ENCODE data around the gene CELF3. TPM values are rescaled to one million over a fixed set of nuclear protein-coding genes. Genes with fewer than 3 reads are reported as not detected.

Gene CELF3
- total RNA-seq, result under 0.01 TPM

DNA sequence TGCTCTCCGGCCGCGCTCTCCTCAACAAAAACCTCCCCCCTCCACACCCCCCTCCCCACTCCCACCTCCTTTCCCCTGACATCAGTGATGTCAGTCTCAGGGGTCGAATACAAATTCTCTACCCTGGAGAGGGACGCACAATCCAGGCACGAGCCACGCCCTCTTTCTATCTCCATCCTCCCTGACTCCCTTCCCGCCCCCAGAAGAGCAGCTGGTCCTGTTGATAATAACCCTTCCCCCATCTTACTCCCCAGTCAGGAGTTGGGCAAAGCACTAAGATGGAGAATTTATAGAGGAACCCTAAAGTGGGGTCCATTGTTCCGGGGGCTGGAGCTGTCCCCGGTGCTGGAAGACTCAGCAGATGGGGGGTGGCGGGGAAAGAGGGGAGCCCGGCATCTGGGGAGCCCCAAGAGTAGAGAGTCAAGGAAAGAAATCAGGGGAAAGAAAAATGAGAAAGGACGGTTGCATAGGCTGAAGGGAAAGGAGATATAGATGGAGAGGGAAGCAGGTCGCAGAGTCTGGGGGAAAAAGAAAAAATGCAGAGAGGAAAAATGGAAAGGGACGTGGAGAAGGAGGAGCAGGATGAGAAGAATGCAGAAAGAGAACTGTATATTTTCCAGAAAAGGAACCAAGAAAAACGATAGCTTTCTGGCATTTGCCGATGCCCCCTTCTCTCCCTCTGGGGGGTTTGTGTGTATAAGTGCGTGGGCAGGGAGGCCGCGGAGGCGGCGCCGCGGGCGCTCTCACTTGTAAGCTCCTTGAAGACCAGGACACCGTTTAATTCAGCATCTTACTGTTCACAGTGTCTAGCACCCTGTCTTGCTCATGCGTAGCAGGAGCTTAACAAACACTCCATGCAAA is at the start of gene CELF3:
Gene CELF3, minus strand, starts transcription at position 33 of the 861 bp plus-strand sequence. CDS start 783 bp downstream, outside the sequence.
- Histone ChIP-seq H3K4me1 (ENCODE audit: control insufficient read depth in 3 of 3, insufficient read depth in 3 of 3, low read length in 3 of 3) (peaks cover 13 to 19% (median 19%) of the 10 kb centered on the region in 3 donors), H3K36me3 (ENCODE audit: control insufficient read depth in 3 of 3, insufficient read depth in 3 of 3, low read length in 3 of 3) (no peaks in the 10 kb centered on the region), H3K9me3 (ENCODE audit: control insufficient read depth in 3 of 3, low read length in 3 of 3) (no peaks in the 10 kb centered on the region), H3K27ac (ENCODE audit: low read depth, low read length) (no peak within 1 kb of the TSS), H3K9ac (ENCODE audit: low read depth in 1 of 3, low read length in 3 of 3) (no peak within 1 kb of the TSS), H3K4me3 (ENCODE audit: low read length in 3 of 3) (peak within 1 kb of the TSS in 1 of 3 donors; percentile 14), H3K27me3 (ENCODE audit: control insufficient read depth in 3 of 3, insufficient read depth in 3 of 3, low read length in 3 of 3) (peaks cover 24 to 30% (median 26%) of the 10 kb centered on the region in 3 donors)

DNA sequence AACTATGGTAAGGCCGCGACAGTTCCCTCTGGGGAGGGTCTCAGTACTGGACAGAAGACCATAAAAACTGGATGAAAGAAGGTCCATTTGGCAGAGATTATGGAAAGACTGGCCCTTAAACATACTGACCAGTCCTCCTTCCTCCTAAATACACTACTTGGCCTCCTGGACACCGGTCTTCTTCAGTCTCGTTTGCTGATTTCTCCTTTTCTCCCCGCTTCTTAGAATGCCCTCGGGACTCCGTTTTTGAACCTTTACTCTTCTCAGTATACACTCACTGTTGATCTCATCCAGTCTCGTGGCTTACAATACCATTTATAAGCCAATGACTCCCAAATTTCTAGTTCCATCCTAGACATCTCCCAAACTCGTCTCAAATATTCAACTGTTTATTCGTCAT is 47.4 kb upstream of the CELF3 start:
- no peaks in the 10 kb centered on the region for H3K27me3 ChIP-seq (ENCODE audit: control insufficient read depth in 3 of 3, insufficient read depth in 3 of 3, low read length in 3 of 3)
- H3K27ac ChIP-seq (ENCODE audit: low read depth, low read length), result peak overlapping the region; percentile 86
- peaks cover 17 to 26% (median 24%) of the 10 kb centered on the region in 3 donors for H3K36me3 ChIP-seq (ENCODE audit: control insufficient read depth in 3 of 3, insufficient read depth in 3 of 3, low read length in 3 of 3)
- peaks cover 8 to 11% (median 11%) of the 10 kb centered on the region in 3 donors for H3K4me1 ChIP-seq (ENCODE audit: control insufficient read depth in 3 of 3, insufficient read depth in 3 of 3, low read length in 3 of 3)
- no peaks in the 10 kb centered on the region for H3K9me3 ChIP-seq (ENCODE audit: control insufficient read depth in 3 of 3, low read length in 3 of 3)
- H3K9ac ChIP-seq (ENCODE audit: low read depth in 1 of 3, low read length in 3 of 3), result peak overlapping the region; percentile 75 to 92 (median 75)
- H3K4me3 ChIP-seq (ENCODE audit: low read length in 3 of 3), result peak overlapping the region; percentile 76 to 90 (median 85)

DNA sequence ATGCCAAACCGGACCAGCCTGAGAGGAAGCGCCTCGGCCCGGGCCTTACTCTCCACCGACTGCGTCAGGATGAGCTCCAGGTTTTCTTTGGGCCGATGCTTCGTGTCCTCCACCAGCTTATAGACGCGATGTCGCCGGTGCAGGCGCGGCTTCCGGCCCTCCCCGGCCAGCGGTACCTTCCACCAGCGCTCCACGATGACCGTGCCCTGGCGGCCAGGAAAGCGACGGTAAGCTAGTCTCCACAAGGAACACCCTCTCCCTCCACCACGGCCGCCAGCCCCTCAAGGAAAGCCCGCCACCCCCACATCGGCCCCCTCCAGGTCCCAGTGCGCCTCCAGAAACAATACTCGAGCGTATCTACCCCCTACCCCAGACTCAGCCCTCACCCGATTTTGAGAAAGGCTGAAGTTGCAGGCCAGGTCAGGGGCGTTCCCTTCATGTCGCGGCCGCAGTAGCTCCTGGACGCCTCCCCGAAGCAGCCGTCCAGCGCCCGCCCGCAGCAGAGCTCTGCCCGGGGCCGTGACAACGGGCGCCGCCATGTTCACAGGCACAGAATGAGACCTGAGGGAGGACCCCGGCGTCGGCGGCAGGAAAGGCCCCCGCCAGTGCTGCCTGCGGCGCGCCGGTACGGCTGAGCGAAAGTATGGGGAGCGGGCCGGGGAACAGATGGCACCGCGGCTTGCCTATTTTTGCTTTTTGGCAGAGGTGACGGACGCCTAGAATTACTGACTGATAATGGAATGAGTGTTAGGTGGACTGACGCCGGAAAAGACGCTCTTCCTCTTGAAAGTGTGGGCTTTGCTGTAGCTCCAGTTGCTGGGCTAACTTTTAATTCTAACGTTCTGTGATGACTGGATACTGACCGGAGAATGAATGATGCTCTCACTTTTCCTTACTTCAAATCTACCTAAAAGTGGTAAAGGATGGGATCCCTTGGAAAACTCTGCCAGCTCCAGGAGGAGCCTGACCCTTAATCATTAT is 46.6 kb upstream of the CELF3 start, which contains the start of gene MRPL9:
Gene MRPL9, minus strand, starts transcription at position 556 of the 981 bp plus-strand sequence. Its CDS starts 17 bp downstream, at position 539.
- Histone ChIP-seq H3K9ac (ENCODE audit: low read depth in 1 of 3, low read length in 3 of 3) (peak within 1 kb of the TSS; percentile 75 to 92 (median 75)), H3K36me3 (ENCODE audit: control insufficient read depth in 3 of 3, insufficient read depth in 3 of 3, low read length in 3 of 3) (peaks cover 18 to 31% (median 28%) of the 10 kb centered on the region in 3 donors), H3K4me3 (ENCODE audit: low read length in 3 of 3) (peak within 1 kb of the TSS; percentile 76 to 90 (median 85)), H3K27ac (ENCODE audit: low read depth, low read length) (peak within 1 kb of the TSS; percentile 86), H3K27me3 (ENCODE audit: control insufficient read depth in 3 of 3, insufficient read depth in 3 of 3, low read length in 3 of 3) (no peaks in the 10 kb centered on the region), H3K4me1 (ENCODE audit: control insufficient read depth in 3 of 3, insufficient read depth in 3 of 3, low read length in 3 of 3) (peaks cover 8 to 11% (median 11%) of the 10 kb centered on the region in 3 donors), H3K9me3 (ENCODE audit: control insufficient read depth in 3 of 3, low read length in 3 of 3) (no peaks in the 10 kb centered on the region)

DNA sequence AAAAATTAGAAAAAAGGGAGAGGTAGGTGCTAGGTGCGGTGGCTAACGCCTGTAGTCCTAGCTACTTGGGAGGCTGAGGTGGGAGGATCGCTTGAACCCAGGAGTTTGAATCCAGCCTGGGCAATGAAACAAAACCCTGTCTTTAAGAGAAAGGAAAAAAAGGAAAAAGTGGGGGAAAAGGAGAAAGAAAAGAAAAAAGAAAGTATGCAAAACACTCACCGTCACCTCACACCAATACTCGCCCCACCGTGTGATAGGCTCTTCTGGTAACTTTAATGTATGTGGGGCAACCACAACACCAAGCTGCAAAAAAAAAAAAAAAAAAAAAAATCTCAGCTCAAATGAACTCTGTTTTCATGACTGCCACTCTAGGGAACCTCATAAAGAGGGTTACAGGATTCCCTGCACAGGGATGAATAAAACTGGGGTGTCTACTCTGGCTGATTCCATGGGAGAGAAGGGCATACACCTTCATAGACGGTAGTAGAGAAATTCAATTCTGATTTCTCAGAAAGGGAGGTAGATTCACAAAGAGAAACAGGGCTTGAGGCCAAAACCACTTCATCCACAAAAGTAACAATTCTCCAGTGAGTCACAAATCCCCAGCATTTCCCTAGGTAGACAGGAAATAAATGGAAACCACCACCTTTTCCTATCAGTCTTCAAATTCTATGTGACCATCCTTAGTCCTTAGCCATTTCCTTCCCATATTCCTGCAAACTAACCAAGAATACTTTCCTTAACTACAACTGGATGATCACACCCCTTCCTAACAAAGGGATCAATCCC is 44.2 kb upstream of the CELF3 start:
- peaks cover 29 to 43% (median 36%) of the 10 kb centered on the region in 3 donors for H3K36me3 ChIP-seq (ENCODE audit: control insufficient read depth in 3 of 3, insufficient read depth in 3 of 3, low read length in 3 of 3)
- H3K9ac ChIP-seq (ENCODE audit: low read depth in 1 of 3, low read length in 3 of 3), result no peak overlapping the region
- H3K4me1 ChIP-seq (ENCODE audit: control insufficient read depth in 3 of 3, insufficient read depth in 3 of 3, low read length in 3 of 3), result peaks cover 8 to 11% (median 11%) of the 10 kb centered on the region in 3 donors
- no peak overlapping the region for H3K4me3 ChIP-seq (ENCODE audit: low read length in 3 of 3)
- no peaks in the 10 kb centered on the region for H3K9me3 ChIP-seq (ENCODE audit: control insufficient read depth in 3 of 3, low read length in 3 of 3)
- H3K27me3 ChIP-seq (ENCODE audit: control insufficient read depth in 3 of 3, insufficient read depth in 3 of 3, low read length in 3 of 3), result no peaks in the 10 kb centered on the region
- no peak overlapping the region for H3K27ac ChIP-seq (ENCODE audit: low read depth, low read length)

DNA sequence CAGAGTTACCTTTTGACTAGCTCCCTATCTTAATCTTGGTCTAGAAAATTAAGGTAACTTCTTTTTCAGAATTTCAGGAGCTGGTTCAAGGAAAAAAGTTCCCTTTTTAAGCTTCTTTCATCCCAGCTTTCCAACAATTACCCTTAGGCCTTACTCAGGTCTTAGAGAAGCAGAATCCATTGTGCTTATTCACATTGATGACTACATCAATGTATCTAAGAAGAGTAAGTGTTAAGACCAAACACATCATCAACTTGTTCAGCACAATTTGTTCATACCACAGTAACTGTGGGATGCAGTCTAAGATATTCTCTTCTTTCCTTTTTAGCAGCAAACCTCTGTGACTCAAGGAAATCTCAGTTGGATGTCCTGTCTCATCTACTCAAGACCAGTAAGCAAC is 42.6 kb upstream of the CELF3 start:
- peaks cover 8 to 11% (median 11%) of the 10 kb centered on the region in 3 donors for H3K4me1 ChIP-seq (ENCODE audit: control insufficient read depth in 3 of 3, insufficient read depth in 3 of 3, low read length in 3 of 3)
- H3K9me3 ChIP-seq (ENCODE audit: control insufficient read depth in 3 of 3, low read length in 3 of 3), result no peaks in the 10 kb centered on the region
- no peak overlapping the region for H3K9ac ChIP-seq (ENCODE audit: low read depth in 1 of 3, low read length in 3 of 3)
- peaks cover 34 to 43% (median 36%) of the 10 kb centered on the region in 3 donors for H3K36me3 ChIP-seq (ENCODE audit: control insufficient read depth in 3 of 3, insufficient read depth in 3 of 3, low read length in 3 of 3)
- H3K4me3 ChIP-seq (ENCODE audit: low read length in 3 of 3), result no peak overlapping the region
- no peaks in the 10 kb centered on the region for H3K27me3 ChIP-seq (ENCODE audit: control insufficient read depth in 3 of 3, insufficient read depth in 3 of 3, low read length in 3 of 3)
- no peak overlapping the region for H3K27ac ChIP-seq (ENCODE audit: low read depth, low read length)

DNA sequence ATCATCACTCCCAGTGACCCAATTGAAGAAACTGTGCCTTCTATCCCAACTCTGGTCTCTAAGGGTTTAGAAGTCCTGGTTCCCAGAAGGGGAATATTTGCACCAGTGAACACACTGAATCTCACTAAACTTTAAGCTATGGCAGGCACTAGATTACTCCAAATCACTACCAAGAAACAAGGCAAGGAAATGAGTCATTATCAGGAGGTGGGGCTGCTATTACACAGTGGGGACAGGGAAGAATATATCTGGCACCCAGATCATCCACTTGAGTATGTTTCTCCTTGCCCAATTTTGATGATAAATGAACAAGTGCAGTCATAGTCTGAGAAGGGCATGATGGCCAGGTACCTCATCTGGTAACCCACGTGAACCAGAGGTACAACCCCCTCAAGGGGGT is 39.7 kb upstream of the CELF3 start:
- no peaks in the 10 kb centered on the region for H3K9me3 ChIP-seq (ENCODE audit: control insufficient read depth in 3 of 3, low read length in 3 of 3)
- no peak overlapping the region for H3K4me3 ChIP-seq (ENCODE audit: low read length in 3 of 3)
- H3K4me1 ChIP-seq (ENCODE audit: control insufficient read depth in 3 of 3, insufficient read depth in 3 of 3, low read length in 3 of 3), result no peaks in the 10 kb centered on the region
- H3K27ac ChIP-seq (ENCODE audit: low read depth, low read length), result no peak overlapping the region
- H3K36me3 ChIP-seq (ENCODE audit: control insufficient read depth in 3 of 3, insufficient read depth in 3 of 3, low read length in 3 of 3), result peaks cover 27 to 35% (median 28%) of the 10 kb centered on the region in 3 donors
- no peaks in the 10 kb centered on the region for H3K27me3 ChIP-seq (ENCODE audit: control insufficient read depth in 3 of 3, insufficient read depth in 3 of 3, low read length in 3 of 3)
- no peak overlapping the region for H3K9ac ChIP-seq (ENCODE audit: low read depth in 1 of 3, low read length in 3 of 3)

DNA sequence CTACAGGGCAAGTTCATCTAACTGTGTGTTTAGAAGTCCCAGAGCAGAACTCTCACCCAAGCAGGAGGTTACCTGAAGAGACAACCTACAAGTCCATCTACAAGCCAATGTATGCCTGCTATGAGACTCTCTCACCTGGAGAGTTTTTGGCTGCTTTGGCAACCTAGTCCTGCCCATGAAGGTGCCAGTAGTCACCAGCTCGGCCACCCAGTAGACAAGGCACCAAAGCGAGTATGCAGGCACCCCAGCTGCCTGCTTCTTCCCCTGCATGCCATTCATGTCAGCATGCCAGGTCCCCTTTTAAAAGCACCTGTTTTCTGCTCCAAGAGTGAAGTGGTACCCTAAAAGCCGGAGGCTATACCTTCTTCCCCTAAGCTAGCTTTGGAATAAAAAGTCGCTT is 24.9 kb upstream of the CELF3 start:
- H3K9me3 ChIP-seq (ENCODE audit: control insufficient read depth in 3 of 3, low read length in 3 of 3), result peaks cover 0 to 3% (median 0%) of the 10 kb centered on the region in 3 donors
- H3K4me1 ChIP-seq (ENCODE audit: control insufficient read depth in 3 of 3, insufficient read depth in 3 of 3, low read length in 3 of 3), result peaks cover 0 to 14% (median 0%) of the 10 kb centered on the region in 3 donors
- H3K27me3 ChIP-seq (ENCODE audit: control insufficient read depth in 3 of 3, insufficient read depth in 3 of 3, low read length in 3 of 3), result no peaks in the 10 kb centered on the region
- no peaks in the 10 kb centered on the region for H3K36me3 ChIP-seq (ENCODE audit: control insufficient read depth in 3 of 3, insufficient read depth in 3 of 3, low read length in 3 of 3)
- H3K9ac ChIP-seq (ENCODE audit: low read depth in 1 of 3, low read length in 3 of 3), result peak overlapping the region in 1 of 3 donors; percentile 8
- H3K27ac ChIP-seq (ENCODE audit: low read depth, low read length), result no peak overlapping the region
- no peak overlapping the region for H3K4me3 ChIP-seq (ENCODE audit: low read length in 3 of 3)

DNA sequence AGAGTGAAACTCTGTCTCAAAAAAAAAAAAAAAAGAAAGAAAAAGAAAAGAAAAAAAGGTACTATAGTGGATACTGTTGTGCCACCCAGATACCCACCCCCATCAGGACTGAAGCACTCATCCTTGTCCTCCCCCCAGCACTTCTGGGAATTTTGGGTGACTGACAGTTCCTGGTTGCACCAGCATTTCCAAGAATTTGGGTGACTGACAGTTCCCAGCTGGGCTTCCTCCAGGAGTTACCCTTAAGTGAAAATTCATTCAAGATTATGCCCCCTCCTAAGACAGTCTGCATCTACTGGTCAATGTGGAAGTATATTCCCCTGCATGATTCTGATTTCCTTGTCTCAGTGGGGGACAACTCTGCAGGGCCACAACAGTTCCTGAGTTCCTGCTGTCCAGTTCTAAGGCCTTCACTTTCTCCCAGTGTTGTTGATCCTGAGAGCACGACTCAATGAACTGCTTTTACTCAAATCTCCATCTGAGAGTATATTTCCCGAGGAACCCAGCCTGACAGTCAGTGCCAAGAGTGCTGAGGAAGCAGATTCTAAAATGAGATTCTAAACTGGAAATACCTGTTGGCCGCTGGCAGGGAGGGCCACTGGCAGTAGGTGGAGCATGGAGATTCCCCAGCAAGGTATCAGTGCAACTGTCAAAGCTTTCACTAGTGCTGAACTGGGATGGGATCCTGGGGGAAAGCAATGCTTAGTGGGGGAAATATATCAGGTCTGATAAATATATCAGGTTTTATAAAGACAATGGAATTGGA is 23.2 kb upstream of the CELF3 start:
- Histone ChIP-seq H3K9me3 (ENCODE audit: control insufficient read depth in 3 of 3, low read length in 3 of 3) (peaks cover 0 to 3% (median 0%) of the 10 kb centered on the region in 3 donors), H3K36me3 (ENCODE audit: control insufficient read depth in 3 of 3, insufficient read depth in 3 of 3, low read length in 3 of 3) (no peaks in the 10 kb centered on the region), H3K4me1 (ENCODE audit: control insufficient read depth in 3 of 3, insufficient read depth in 3 of 3, low read length in 3 of 3) (peaks cover 0 to 17% (median 2%) of the 10 kb centered on the region in 3 donors), H3K9ac (ENCODE audit: low read depth in 1 of 3, low read length in 3 of 3) (no peak overlapping the region), H3K4me3 (ENCODE audit: low read length in 3 of 3) (no peak overlapping the region), H3K27ac (ENCODE audit: low read depth, low read length) (no peak overlapping the region), H3K27me3 (ENCODE audit: control insufficient read depth in 3 of 3, insufficient read depth in 3 of 3, low read length in 3 of 3) (no peaks in the 10 kb centered on the region)
